Smooth muscle cell of the coronary artery (primary cell): Measurements from ENCODE around the gene A2M. TPM values are rescaled to one million over a fixed set of nuclear protein-coding genes. Genes with fewer than 3 reads are reported as not detected.

ENCODE experiments used
- total RNA-seq: library from RNA; depleted of rRNA; stranded (reverse); fragments of >200 nt; gene quantifications from 2 replicates; pipeline ENCODE4 v1.2.3, GENCODE V29; 2014; ENCODE audit warnings: low replicate concordance

Gene A2M
- total RNA-seq: 1.2 and 25.4 TPM in 2 replicates

DNA sequence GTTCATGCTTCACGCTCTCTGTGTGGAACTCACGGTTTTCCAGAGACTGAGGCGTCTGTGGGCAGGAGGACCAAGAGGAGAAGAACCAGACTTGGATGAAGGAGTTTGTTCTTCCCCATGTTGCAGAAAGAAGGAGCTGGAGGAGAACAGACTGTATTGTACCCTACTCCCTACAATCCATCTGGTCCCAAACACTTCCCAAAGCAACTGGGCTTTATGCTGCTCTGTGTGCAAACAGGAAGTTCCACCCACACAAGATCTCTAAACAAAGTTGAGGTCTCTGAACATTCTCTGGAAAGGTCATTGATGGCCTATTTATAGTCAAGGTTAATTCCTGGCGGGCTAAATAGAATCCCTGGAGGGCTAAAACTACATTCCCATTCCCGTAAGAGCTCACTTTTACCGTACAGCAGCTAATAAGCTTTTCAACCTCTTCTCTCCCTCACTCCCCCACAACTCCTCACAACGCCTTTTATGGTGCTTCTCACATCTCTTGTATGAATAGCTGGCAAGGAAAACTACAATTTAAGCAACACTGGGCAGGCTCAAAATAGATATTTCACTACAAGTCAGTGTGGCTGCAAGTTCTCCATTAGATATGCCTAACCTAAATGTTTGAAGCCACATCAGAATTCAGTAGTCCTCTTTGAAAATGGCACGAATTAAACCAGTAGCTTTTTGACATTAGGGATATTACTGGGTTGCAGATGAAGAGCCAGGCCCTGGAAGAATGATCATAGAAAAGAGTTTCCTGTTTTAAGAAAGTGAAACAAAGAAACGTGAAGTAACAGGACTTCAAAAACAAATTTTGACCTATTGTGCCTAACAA is at the start of gene A2M:
Gene A2M, minus strand, starts transcription at position 189 of the 829 bp plus-strand sequence. Its CDS starts 70 bp downstream, at position 119.

Other genes with a start within 250 kb of the A2M start
- 8.3 and 11.6 TPM in 2 replicates for gene PHC1, start 201.4 kb downstream of the A2M start, total RNA-seq
- 300 and 588 TPM in 2 replicates for gene M6PR, start 166.3 kb downstream of the A2M start, total RNA-seq
- gene KLRG1, start 126.4 kb downstream of the A2M start, total RNA-seq: 0.15 and 0.35 TPM in 2 replicates
- not detected in 2 replicates for gene PZP, start 92.5 kb upstream of the A2M start, total RNA-seq